HL-60 (cell line): ENCODE results near the gene DUSP7.

Source experiments
- DNase-seq, 2 experiments: peaks; one replicate each; pipeline ENCODE4 v3.0.0-alpha.2; 2010 to 2020; ENCODE audit warnings: low read depth in 1 of 2, low spot score in 1 of 2
- H3K27ac ChIP-seq: fragments of 250-450 bp; sonication (Bioruptor Pico); replicated peaks from 2 replicates; pipeline ENCODE4 v1.5.1; 2020; ENCODE audit warnings: mild to moderate bottlenecking, moderate library complexity
- H3K27me3 ChIP-seq: fragments of 250-450 bp; sonication (Bioruptor Pico); 2 replicates; pipeline ENCODE4 v1.5.1; 2021; ENCODE audit warnings: mild to moderate bottlenecking, moderate library complexity; ENCODE audit not compliant: insufficient read depth, poor library complexity, severe bottlenecking
- H3K4me3 ChIP-seq: replicated peaks from 2 replicates; pipeline ENCODE4 v1.5.1; 2011; ENCODE audit warnings: mild to moderate bottlenecking, control low read depth, low read length; ENCODE audit not compliant: insufficient read depth
- CTCF ChIP-seq: IDR thresholded peaks from one replicate; pipeline ENCODE4 v1.5.1; 2011; ENCODE audit warnings: low read length, control low read depth, inconsistent platforms; ENCODE audit not compliant: insufficient read depth
- GABPA ChIP-seq: IDR thresholded peaks from 2 replicates; pipeline ENCODE4 v1.6.1; 2012; ENCODE audit warnings: low read depth
- POLR2AphosphoS5 ChIP-seq: IDR thresholded peaks from 2 replicates; pipeline ENCODE4 v1.6.1; 2012; ENCODE audit warnings: low read depth
- REST ChIP-seq: IDR thresholded peaks from 2 replicates; pipeline ENCODE4 v1.6.1; 2012; ENCODE audit warnings: low read depth; ENCODE audit not compliant: insufficient replicate concordance
- SPI1 ChIP-seq: IDR thresholded peaks from 2 replicates; pipeline ENCODE4 v1.6.1; 2012; ENCODE audit warnings: low read depth, mild to moderate bottlenecking, borderline replicate concordance

The DUSP7 gene

GRCh38 chr3:52022323-52023100, 33.9 kb downstream of the DUSP7 start:
- H3K27ac ChIP-seq: no peak overlapping the region
- DNase-seq: no peak
- TF ChIP-seq CTCF (no peak), GABPA (no peak), SPI1 (no peak), POLR2AphosphoS5 (no peak)

GRCh38 chr3:52021489-52022268, 34.7 kb downstream of the DUSP7 start:
- Histone ChIP-seq H3K27ac (no peak overlapping the region), H3K4me3 (no peak overlapping the region), H3K27me3 (no peaks in the 10 kb centered on the region)
- no peak for DNase-seq
- TF ChIP-seq GABPA (no peak), POLR2AphosphoS5 (no peak), SPI1 (no peak), REST (no peak), CTCF (no peak)

More at GRCh38 chr3:52022323-52023100, 33.9 kb downstream of the DUSP7 start:
- Histone ChIP-seq H3K4me3 (no peak overlapping the region), H3K27me3 (no peaks in the 10 kb centered on the region)

GRCh38 chr3:52020796-52021195, 35.6 kb downstream of the DUSP7 start:
- H3K27me3 ChIP-seq: no peaks in the 10 kb centered on the region
- H3K27ac ChIP-seq: no peak overlapping the region
- DNase-seq: no peak
- H3K4me3 ChIP-seq: no peak overlapping the region
- TF ChIP-seq GABPA: no peak
- TF ChIP-seq REST: no peak
- TF ChIP-seq SPI1: no peak
- no peak for TF ChIP-seq POLR2AphosphoS5
- TF ChIP-seq CTCF: no peak
